BJ (cell line): ENCODE results near the gene ABI3. TPM values are rescaled to one million over a fixed set of nuclear protein-coding genes. Genes with fewer than 3 reads are reported as not detected.

Experiments used
- CTCF ChIA-PET: fragments of 350-600 bp; formaldehyde crosslinking; extraction: SDS; loops from one replicate; lab custom pipeline; 2021; ENCODE audit warnings: antibody characterized with exemption, inconsistent platforms; lab: Yijun Ruan, JAX
- POLR2A ChIA-PET: fragments of 300-600 bp; sonication (Branson Sonifier 250); formaldehyde crosslinking; extraction: SDS; loops from one replicate; lab custom pipeline; 2021; ENCODE audit warnings: antibody characterized with exemption; lab: Charles Lee
- DNase-seq: peaks from one replicate; pipeline ENCODE4 v3.0.0-alpha.2; 2011; ENCODE audit warnings: low read depth
- H3K27me3 ChIP-seq: 2 replicates; pipeline ENCODE4 v1.6.0; 2011; ENCODE audit warnings: low read length; ENCODE audit not compliant: control insufficient read depth, insufficient read depth
- H3K36me3 ChIP-seq: 2 replicates; pipeline ENCODE4 v1.5.1; 2011; ENCODE audit warnings: low read length; ENCODE audit not compliant: control insufficient read depth, insufficient read depth
- H3K4me3 ChIP-seq: 2 replicates; pipeline ENCODE4 v1.5.1; 2011; ENCODE audit warnings: low read depth, mild to moderate bottlenecking, control low read depth, low read length
- polyA plus RNA-seq: library from polyadenylated mRNA; depleted of rRNA; stranded (reverse); fragments of >200 nt; gene quantifications from 2 replicates; pipeline ENCODE4 v1.2.3, GENCODE V29; 2011; rRNA removed
- TF ChIP-seq, protein P1 (sequence below): IDR thresholded peaks from 2 replicates; pipeline ENCODE4 v1.5.1; 2011; ENCODE audit warnings: low read depth, mild to moderate bottlenecking, control low read depth, inconsistent platforms, low read length, moderate library complexity; ENCODE audit not compliant: insufficient read depth

The ABI3 gene
- polyA plus RNA-seq, 1 experiment, result 1.5 TPM

DNA sequence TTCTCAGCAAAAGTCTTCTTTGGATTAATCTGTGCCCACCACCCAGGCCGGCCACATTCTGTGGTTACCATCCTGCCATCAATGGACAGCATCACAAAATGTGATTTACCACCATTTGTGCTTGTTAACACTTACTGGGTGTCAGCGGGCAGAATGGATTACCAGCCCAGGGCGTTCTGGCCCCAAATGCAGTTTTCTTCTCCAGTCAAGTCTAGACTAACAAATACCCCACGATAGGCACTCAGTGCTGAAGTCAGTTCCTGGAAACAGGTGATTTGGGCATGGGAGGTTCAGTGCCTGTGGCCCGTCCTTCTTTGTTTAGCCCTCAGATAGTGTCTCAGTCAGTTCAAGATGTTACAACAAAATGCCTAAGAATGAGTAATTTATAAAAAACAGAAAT is 58.8 kb downstream of the ABI3 start:
- no peak for DNase-seq
- TF ChIP-seq, protein P1, sequence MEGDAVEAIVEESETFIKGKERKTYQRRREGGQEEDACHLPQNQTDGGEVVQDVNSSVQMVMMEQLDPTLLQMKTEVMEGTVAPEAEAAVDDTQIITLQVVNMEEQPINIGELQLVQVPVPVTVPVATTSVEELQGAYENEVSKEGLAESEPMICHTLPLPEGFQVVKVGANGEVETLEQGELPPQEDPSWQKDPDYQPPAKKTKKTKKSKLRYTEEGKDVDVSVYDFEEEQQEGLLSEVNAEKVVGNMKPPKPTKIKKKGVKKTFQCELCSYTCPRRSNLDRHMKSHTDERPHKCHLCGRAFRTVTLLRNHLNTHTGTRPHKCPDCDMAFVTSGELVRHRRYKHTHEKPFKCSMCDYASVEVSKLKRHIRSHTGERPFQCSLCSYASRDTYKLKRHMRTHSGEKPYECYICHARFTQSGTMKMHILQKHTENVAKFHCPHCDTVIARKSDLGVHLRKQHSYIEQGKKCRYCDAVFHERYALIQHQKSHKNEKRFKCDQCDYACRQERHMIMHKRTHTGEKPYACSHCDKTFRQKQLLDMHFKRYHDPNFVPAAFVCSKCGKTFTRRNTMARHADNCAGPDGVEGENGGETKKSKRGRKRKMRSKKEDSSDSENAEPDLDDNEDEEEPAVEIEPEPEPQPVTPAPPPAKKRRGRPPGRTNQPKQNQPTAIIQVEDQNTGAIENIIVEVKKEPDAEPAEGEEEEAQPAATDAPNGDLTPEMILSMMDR, result no peak
- Histone ChIP-seq H3K36me3 (no peaks in the 10 kb centered on the region), H3K4me3 (no peak overlapping the region), H3K27me3 (no peaks in the 10 kb centered on the region; the same call in 1 of the 2 replicates)
- CTCF ChIA-PET, result no interaction called here
- POLR2A ChIA-PET, result no interaction called here

Other genes with a start within 250 kb of the ABI3 start
- gene GIP, start 242.1 kb upstream of the ABI3 start, polyA plus RNA-seq, result 0.12 and 0.16 TPM in 2 replicates
- 3.7 and 5.3 TPM in 2 replicates for gene IGF2BP1, start 213.3 kb upstream of the ABI3 start, polyA plus RNA-seq
- 0.05 and 0.12 TPM in 2 replicates for gene B4GALNT2, start 77.9 kb upstream of the ABI3 start, polyA plus RNA-seq
- gene GNGT2, start 133 bp upstream of the ABI3 start, polyA plus RNA-seq, result 0.45 and 0.66 TPM in 2 replicates
- gene PHOSPHO1, start 20.1 kb downstream of the ABI3 start, polyA plus RNA-seq, result 0.07 and 0.11 TPM in 2 replicates
- 5.3 and 7.2 TPM in 2 replicates for gene ZNF652, start 151.5 kb downstream of the ABI3 start, polyA plus RNA-seq
- 261 and 369 TPM in 2 replicates for gene PHB1, start 204.2 kb downstream of the ABI3 start, polyA plus RNA-seq